A549 (cell line): Measurements from ENCODE around the gene DDX3X. TPM values are rescaled to one million over a fixed set of nuclear protein-coding genes. Genes with fewer than 3 reads are reported as not detected.

Source experiments
- ATOH8 ChIP-seq: fragments of 250-450 bp; sonication (Bioruptor Pico); IDR thresholded peaks from 2 replicates; pipeline ENCODE4 v1.5.0; 2020; ENCODE audit warnings: low read depth, mild to moderate bottlenecking, moderate library complexity
- CBX8 ChIP-seq: fragments of 200-600 bp; sonication (generic); IDR thresholded peaks from 2 replicates; pipeline ENCODE4 v1.6.1; 2016
- CTCF ChIP-seq: fragments of >200 bp; sonication (Bioruptor Twin); formaldehyde crosslinking; IDR thresholded peaks from 3 replicates; pipeline ENCODE4 v1.5.1; 2016
- E2F6 ChIP-seq: IDR thresholded peaks from 2 replicates; pipeline ENCODE4 v1.6.1; 2012; ENCODE audit warnings: low read depth, borderline replicate concordance
- EHMT2 ChIP-seq: fragments of 200-600 bp; sonication (generic); IDR thresholded peaks from 2 replicates; pipeline ENCODE4 v1.6.1; 2016; ENCODE audit warnings: antibody characterized with exemption, low read depth, mild to moderate bottlenecking, moderate library complexity
- ELK1 ChIP-seq: fragments of 150-350 bp; IDR thresholded peaks from 2 replicates; pipeline ENCODE4 v1.6.1; 2014; ENCODE audit warnings: low read depth, mild to moderate bottlenecking, low read length
- ESRRA ChIP-seq: fragments of 150-350 bp; IDR thresholded peaks from 2 replicates; pipeline ENCODE4 v1.6.1; 2014; ENCODE audit warnings: mild to moderate bottlenecking, low read length, borderline replicate concordance
- FOSB ChIP-seq: fragments of 250-450 bp; sonication (Bioruptor Pico); IDR thresholded peaks from 2 replicates; pipeline ENCODE4 v1.5.0; 2020; ENCODE audit warnings: mild to moderate bottlenecking, moderate library complexity
- FOSL2 ChIP-seq, 2 experiments: fragments of 450-650 bp in 1 of 2; fragments of >200 bp in 1 of 2; sonication (Bioruptor Twin) in 1 of 2; formaldehyde crosslinking; IDR thresholded peaks; 2 replicates each; pipeline versions ENCODE4 v1.5.0 to v1.6.1; 2016 to 2020; ENCODE audit warnings: mild to moderate bottlenecking in 1 of 2, moderate library complexity in 1 of 2
- GATA3 ChIP-seq: IDR thresholded peaks from 2 replicates; pipeline ENCODE4 v1.6.1; 2012; ENCODE audit warnings: borderline replicate concordance
- HDAC2 ChIP-seq: fragments of 200-600 bp; sonication (generic); IDR thresholded peaks from 2 replicates; pipeline ENCODE4 v1.6.1; 2016
- HES2 ChIP-seq: fragments of >200 bp; sonication (Bioruptor Twin); formaldehyde crosslinking; IDR thresholded peaks from 2 replicates; pipeline ENCODE4 v1.6.1; 2016
- HEYL ChIP-seq: fragments of 250-450 bp; sonication (Bioruptor Pico); IDR thresholded peaks from 2 replicates; pipeline ENCODE4 v1.8.0; 2021; ENCODE audit warnings: mild to moderate bottlenecking, moderate library complexity
- HOXA7 ChIP-seq: fragments of 250-450 bp; sonication (Bioruptor Pico); IDR thresholded peaks from 2 replicates; pipeline ENCODE4 v1.5.0; 2020; ENCODE audit warnings: mild to moderate bottlenecking, moderate library complexity
- HOXB13 ChIP-seq: fragments of 250-450 bp; sonication (Bioruptor Pico); IDR thresholded peaks from 2 replicates; pipeline ENCODE4 v1.5.0; 2020; ENCODE audit warnings: low read depth, mild to moderate bottlenecking, moderate library complexity
- HOXB5 ChIP-seq: fragments of 250-450 bp; sonication (Bioruptor Pico); IDR thresholded peaks from 2 replicates; pipeline ENCODE4 v1.5.0; 2020; ENCODE audit warnings: mild to moderate bottlenecking, moderate library complexity
- JUN ChIP-seq, 2 experiments: fragments of >200 bp; sonication (Bioruptor Twin); formaldehyde crosslinking; IDR thresholded peaks; 2 replicates in 1 of 2; 3 replicates in 1 of 2; pipeline ENCODE4 v1.6.1; 2016 to 2017
- JUNB ChIP-seq: fragments of >200 bp; sonication (Bioruptor Twin); formaldehyde crosslinking; IDR thresholded peaks from 2 replicates; pipeline ENCODE4 v1.6.1; 2016
- KDM1A ChIP-seq: fragments of 200-600 bp; sonication (generic); IDR thresholded peaks from 2 replicates; pipeline ENCODE4 v1.6.1; 2016; ENCODE audit warnings: low read depth, mild to moderate bottlenecking
- KDM5A ChIP-seq: fragments of 200-600 bp; sonication (generic); IDR thresholded peaks from 2 replicates; pipeline ENCODE4 v1.6.1; 2016; ENCODE audit warnings: antibody characterized with exemption, mild to moderate bottlenecking
- MAFK ChIP-seq: fragments of 450-650 bp; IDR thresholded peaks from 2 replicates; pipeline ENCODE4 v1.6.1; 2014; ENCODE audit not compliant: partially characterized antibody
- MAX ChIP-seq: IDR thresholded peaks from 2 replicates; pipeline ENCODE4 v1.6.1; 2012
- MAZ ChIP-seq: fragments of 150-350 bp; IDR thresholded peaks from 2 replicates; pipeline ENCODE4 v1.6.1; 2014; ENCODE audit warnings: antibody characterized with exemption, low read depth, low read length, borderline replicate concordance
- MYC ChIP-seq: IDR thresholded peaks from 2 replicates; pipeline ENCODE4 v1.6.1; 2012; ENCODE audit warnings: mild to moderate bottlenecking, inconsistent platforms, low read length, improper control_type of control experiment, borderline replicate concordance
- NPAS2 ChIP-seq: fragments of 250-450 bp; sonication (Bioruptor Pico); IDR thresholded peaks from 2 replicates; pipeline ENCODE4 v1.8.0; 2022; ENCODE audit warnings: mild to moderate bottlenecking, moderate library complexity, borderline replicate concordance
- NR3C1 ChIP-seq: fragments of >200 bp; sonication (Bioruptor Twin); formaldehyde crosslinking; IDR thresholded peaks from 3 replicates; pipeline ENCODE4 v1.6.1; 2017
- PBX3 ChIP-seq: IDR thresholded peaks from 2 replicates; pipeline ENCODE4 v1.6.1; 2012
- POLR2AphosphoS2 ChIP-seq: conservative IDR thresholded peaks from 2 replicates; pipeline ENCODE4 v1.6.1; 2012; ENCODE audit warnings: low read length, improper control_type of control experiment, inconsistent platforms
- RAD21 ChIP-seq, 2 experiments: fragments of >200 bp in 1 of 2; sonication (Bioruptor Twin) in 1 of 2; formaldehyde crosslinking in 1 of 2; IDR thresholded peaks in 1 of 2; conservative IDR thresholded peaks in 1 of 2; 2 replicates in 1 of 2; 3 replicates in 1 of 2; pipeline ENCODE4 v1.6.1; 2012 to 2018; ENCODE audit warnings: inconsistent platforms in 1 of 2
- RARB ChIP-seq: fragments of 250-450 bp; sonication (Bioruptor Pico); IDR thresholded peaks from 2 replicates; pipeline ENCODE4 v1.8.0; 2021; ENCODE audit warnings: mild to moderate bottlenecking, moderate library complexity
- RFX5 ChIP-seq: fragments of 450-650 bp; IDR thresholded peaks from 2 replicates; pipeline ENCODE4 v1.7.1; 2014; ENCODE audit warnings: antibody characterized with exemption, mild to moderate bottlenecking, moderate library complexity
- RNF2 ChIP-seq: fragments of 200-600 bp; sonication (generic); IDR thresholded peaks from 2 replicates; pipeline ENCODE4 v1.6.1; 2016; ENCODE audit warnings: low read depth, mild to moderate bottlenecking, antibody characterized with exemption, moderate library complexity, borderline replicate concordance
- SMC3 ChIP-seq: fragments of >200 bp; sonication (Bioruptor Twin); formaldehyde crosslinking; IDR thresholded peaks from 3 replicates; pipeline ENCODE4 v1.6.1; 2018; ENCODE audit warnings: inconsistent platforms
- SREBF2 ChIP-seq: fragments of 450-650 bp; IDR thresholded peaks from 2 replicates; pipeline ENCODE4 v1.6.1; 2014; ENCODE audit warnings: mild to moderate bottlenecking, moderate library complexity
- TFCP2L1 ChIP-seq: fragments of 250-450 bp; sonication (Bioruptor Pico); IDR thresholded peaks from 2 replicates; pipeline ENCODE4 v1.5.0; 2021; ENCODE audit warnings: mild to moderate bottlenecking
- TP53 ChIP-seq: fragments of 250-450 bp; sonication (Bioruptor Pico); IDR thresholded peaks from 2 replicates; pipeline ENCODE4 v1.5.0; 2021; ENCODE audit warnings: mild to moderate bottlenecking, moderate library complexity
- USF2 ChIP-seq: fragments of 450-650 bp; IDR thresholded peaks from 2 replicates; pipeline ENCODE4 v1.6.1; 2014; ENCODE audit warnings: antibody characterized with exemption
- ZC3H11A ChIP-seq: fragments of 450-650 bp; IDR thresholded peaks from 2 replicates; pipeline ENCODE4 v1.6.1; 2014; ENCODE audit warnings: antibody characterized with exemption, mild to moderate bottlenecking
- ZFP36 ChIP-seq: fragments of 450-650 bp; IDR thresholded peaks from 2 replicates; pipeline ENCODE4 v1.6.1; 2014; ENCODE audit warnings: borderline replicate concordance; ENCODE audit not compliant: partially characterized antibody
- ZNF302 ChIP-seq: fragments of 250-450 bp; sonication (Bioruptor Pico); IDR thresholded peaks from 2 replicates; pipeline ENCODE4 v1.9.0; 2021; ENCODE audit warnings: inconsistent platforms, mild to moderate bottlenecking, moderate library complexity
- polyA plus RNA-seq, 4 experiments: library from polyadenylated mRNA; depleted of rRNA in 3 of 4; stranded (reverse); fragments of >200 nt; fragmentation: RNase III in 1 of 4; extraction: RNeasy Plus Mini Kit Qiagen cat#74134 plus additional on column Dnase treatment in 1 of 4; gene quantifications; 2 replicates in 3 of 4; 3 replicates in 1 of 4; pipeline ENCODE4 v1.2.3, GENCODE V29; 2011 to 2017

DDX3X gene
- polyA plus RNA-seq, 2 of the 4 experiments (the other 2 are of a cell fraction), result 216 to 341 TPM

GRCh38 chrX:41381685-41382084 lies 47.7 kb downstream of the DDX3X start (continued):
- no peak for TF ChIP-seq HOXB13 (CRISPR knock-in tag)
- TF ChIP-seq PBX3, result no peak
- no peak for TF ChIP-seq RFX5
- TF ChIP-seq ZFP36, result no peak
- TF ChIP-seq HOXA7 (CRISPR knock-in tag), result no peak
- TF ChIP-seq ZC3H11A, result no peak
- no peak for TF ChIP-seq HDAC2
- TF ChIP-seq JUN (IDR thresholded peaks at IDR 0.05), result peak; percentile 58 to 70; a peak in 4 of 5 replicates
- TF ChIP-seq RAD21 (conservative IDR thresholded peaks at IDR 0.05 in 1 of 2, IDR thresholded peaks at IDR 0.05 in 1 of 2), result 0 out of 5 replicates have a peak, but pooled peaks have one; percentile 5 to 32
- TF ChIP-seq HES2, result no peak
- no peak for TF ChIP-seq NR3C1
- TF ChIP-seq RARB (CRISPR knock-in tag), result no peak
- no peak for TF ChIP-seq EHMT2
- TF ChIP-seq MAZ, result no peak
- TF ChIP-seq KDM5A, result no peak
- TF ChIP-seq GATA3, result peak; percentile 80
- TF ChIP-seq ELK1, result no peak
- TF ChIP-seq ATOH8 (CRISPR knock-in tag), result no peak
- no peak for TF ChIP-seq E2F6
- peak; percentile 21; the same call in 1 of the 3 replicates for TF ChIP-seq SMC3
- no peak for TF ChIP-seq CTCF
- no peak for TF ChIP-seq POLR2AphosphoS2
- TF ChIP-seq TFCP2L1 (CRISPR knock-in tag), result no peak
- TF ChIP-seq KDM1A, result no peak
- no peak for TF ChIP-seq HEYL
- TF ChIP-seq TP53 (CRISPR knock-in tag), result no peak
- TF ChIP-seq MYC, result no peak
- TF ChIP-seq NPAS2 (CRISPR knock-in tag), result no peak
- TF ChIP-seq USF2, result no peak
- TF ChIP-seq CBX8, result no peak
- TF ChIP-seq RNF2, result no peak
- TF ChIP-seq ZNF302 (CRISPR knock-in tag), result no peak
- peak; percentile 74 for TF ChIP-seq JUNB
- 0 out of 2 replicates have a peak, but pooled peaks have one; percentile 12 for TF ChIP-seq ESRRA
- no peak for TF ChIP-seq MAFK
- peak; percentile 78 for TF ChIP-seq FOSL2 (IDR thresholded peaks at IDR 0.05)
- TF ChIP-seq FOSL2 (CRISPR knock-in tag; IDR thresholded peaks at IDR 0.05), result peak; percentile 97
- TF ChIP-seq MAX, result peak; percentile 61
- no peak for TF ChIP-seq SREBF2
- TF ChIP-seq HOXB5 (CRISPR knock-in tag), result no peak
- TF ChIP-seq FOSB (CRISPR knock-in tag), result no peak
